ENCODE results near the gene ABHD8.

Gene ABHD8

DNA sequence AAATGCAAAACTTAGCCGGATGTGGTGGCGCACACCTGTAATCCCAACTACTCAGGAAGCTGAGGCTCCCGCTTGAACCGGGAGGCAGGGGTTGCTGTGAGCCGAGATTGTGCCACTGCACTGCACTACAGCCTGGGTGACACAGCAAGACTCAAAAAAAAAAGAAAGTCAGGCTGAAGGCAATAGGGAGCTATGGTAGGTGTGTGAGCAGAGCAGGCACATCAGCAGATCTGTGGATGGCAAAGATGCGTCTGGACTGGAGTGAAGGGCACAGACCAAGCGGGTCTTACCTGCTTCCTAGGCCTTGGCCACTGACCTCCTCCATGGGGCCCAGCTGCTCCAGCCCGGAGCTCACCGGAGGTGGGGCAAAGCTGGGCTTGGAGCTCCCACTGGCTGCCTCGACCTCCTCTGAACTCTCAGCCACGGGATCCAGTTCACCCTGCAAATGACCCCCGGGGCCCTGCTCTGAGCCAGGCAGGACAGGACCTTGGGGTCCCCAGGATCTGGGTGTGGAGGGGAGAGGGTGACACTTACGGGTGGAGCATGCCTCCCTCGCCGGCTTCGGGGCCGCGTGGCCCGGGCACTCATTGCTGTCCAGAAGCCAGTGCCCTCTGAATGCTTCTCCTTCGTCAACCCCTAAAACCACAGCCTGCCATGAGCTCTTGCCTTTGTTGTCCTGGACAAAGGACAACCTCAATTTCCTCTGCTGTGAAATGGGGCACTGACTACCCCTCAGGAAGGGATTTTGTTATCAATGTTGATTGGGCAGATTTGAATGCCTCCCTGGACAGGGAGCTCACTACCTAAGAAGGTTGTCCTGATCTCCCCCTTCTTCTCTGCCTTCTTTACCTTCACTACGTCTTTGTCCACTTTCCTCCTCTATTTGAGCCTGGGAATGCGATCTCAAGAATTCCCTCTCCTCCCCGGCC lies 39.2 kb downstream of the ABHD8 start:
- no peak overlapping the region for H3K4me3 ChIP-seq (replicated peaks in 1 of 2; ENCODE audit: low read depth in 2 of 2, low read length in 2 of 2)
- no peak for DNase-seq (ENCODE audit: low read depth in 2 of 2)
- TF ChIP-seq, protein P1, sequence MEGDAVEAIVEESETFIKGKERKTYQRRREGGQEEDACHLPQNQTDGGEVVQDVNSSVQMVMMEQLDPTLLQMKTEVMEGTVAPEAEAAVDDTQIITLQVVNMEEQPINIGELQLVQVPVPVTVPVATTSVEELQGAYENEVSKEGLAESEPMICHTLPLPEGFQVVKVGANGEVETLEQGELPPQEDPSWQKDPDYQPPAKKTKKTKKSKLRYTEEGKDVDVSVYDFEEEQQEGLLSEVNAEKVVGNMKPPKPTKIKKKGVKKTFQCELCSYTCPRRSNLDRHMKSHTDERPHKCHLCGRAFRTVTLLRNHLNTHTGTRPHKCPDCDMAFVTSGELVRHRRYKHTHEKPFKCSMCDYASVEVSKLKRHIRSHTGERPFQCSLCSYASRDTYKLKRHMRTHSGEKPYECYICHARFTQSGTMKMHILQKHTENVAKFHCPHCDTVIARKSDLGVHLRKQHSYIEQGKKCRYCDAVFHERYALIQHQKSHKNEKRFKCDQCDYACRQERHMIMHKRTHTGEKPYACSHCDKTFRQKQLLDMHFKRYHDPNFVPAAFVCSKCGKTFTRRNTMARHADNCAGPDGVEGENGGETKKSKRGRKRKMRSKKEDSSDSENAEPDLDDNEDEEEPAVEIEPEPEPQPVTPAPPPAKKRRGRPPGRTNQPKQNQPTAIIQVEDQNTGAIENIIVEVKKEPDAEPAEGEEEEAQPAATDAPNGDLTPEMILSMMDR (IDR thresholded peaks at IDR 0.05; ENCODE audit: low read depth, low read length): no peak

DNA sequence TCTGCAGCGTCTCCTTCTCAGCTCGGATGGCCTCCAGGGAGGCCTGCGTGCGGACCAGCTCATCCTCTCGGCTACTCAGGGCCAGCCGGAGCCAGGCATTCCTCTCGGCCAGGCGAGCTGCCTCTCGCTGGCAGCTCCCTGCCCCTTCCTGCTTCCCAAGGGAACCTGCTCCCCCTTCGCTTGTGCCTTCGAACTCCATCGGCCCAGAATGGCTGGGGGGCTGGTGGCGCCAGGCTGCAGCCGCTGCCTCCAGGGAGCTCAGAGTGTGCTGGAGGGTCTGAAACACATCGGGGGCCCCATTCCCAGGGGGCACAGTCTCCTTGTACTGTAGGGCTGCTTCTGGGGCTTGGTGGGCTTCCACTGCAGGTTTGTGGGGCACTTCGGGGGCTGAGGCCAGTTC lies 40.7 kb downstream of the ABHD8 start:
- no peak overlapping the region for H3K4me3 ChIP-seq (replicated peaks in 1 of 2; ENCODE audit: low read depth in 2 of 2, low read length in 2 of 2)
- TF ChIP-seq, protein P1 (IDR thresholded peaks at IDR 0.05; ENCODE audit: low read depth, low read length): no peak
- no peak for DNase-seq (ENCODE audit: low read depth in 2 of 2)

DNA sequence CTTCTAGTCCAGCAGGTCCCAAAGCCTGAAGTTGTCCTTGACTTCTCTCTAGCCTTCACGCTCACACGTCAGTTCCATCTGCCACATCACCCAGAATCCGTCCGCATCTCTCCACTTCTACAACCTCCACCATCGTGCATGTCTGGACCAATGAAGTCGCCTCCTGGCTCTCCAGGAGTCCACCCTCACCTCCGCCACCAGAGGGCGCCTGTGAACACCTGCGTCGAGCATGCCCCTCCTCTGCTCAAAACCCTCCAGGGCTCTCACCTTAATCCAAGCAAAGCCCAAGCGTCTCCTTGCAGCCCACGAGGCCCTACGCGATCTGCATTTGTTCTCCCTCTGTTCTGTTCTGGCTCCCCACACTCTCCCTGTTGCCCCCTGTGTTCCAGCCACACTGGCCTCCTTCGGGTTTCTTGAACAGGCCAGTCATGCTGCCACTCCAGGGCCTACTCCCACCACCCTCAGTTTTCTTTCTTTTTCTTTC lies 42.3 kb downstream of the ABHD8 start:
- DNase-seq (ENCODE audit: low read depth in 2 of 2): peak; percentile 82 to 83
- TF ChIP-seq, protein P1 (IDR thresholded peaks at IDR 0.05; ENCODE audit: low read depth, low read length): peak; percentile 92

DNA sequence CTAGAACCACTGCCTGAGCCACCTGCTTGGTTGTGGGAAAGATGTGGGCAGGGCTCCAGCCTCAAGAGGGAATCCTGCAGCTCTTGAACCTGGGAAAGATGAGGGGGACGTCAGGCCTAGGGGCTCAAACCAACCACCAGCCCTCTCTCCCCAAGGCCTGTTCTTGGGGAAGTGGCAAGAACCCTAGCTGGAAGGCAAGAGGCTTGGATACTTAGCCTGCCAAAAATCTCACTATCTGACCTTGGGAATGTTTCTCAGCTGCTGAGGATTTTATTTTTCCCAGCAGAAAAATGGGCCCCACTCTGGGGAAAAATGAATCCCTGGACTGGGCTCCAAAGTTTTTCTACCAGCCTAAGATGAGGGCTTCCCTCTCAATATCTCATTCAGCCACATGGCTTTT lies 43.3 kb downstream of the ABHD8 start:
- DNase-seq (ENCODE audit: low read depth in 2 of 2): no peak
- H3K4me3 ChIP-seq (replicated peaks in 1 of 2; ENCODE audit: low read depth in 2 of 2, low read length in 2 of 2): no peak overlapping the region
- TF ChIP-seq, protein P1 (IDR thresholded peaks at IDR 0.05; ENCODE audit: low read depth, low read length): no peak

More for the DNA sequence above, 42.3 kb downstream of the ABHD8 start:
- H3K4me3 ChIP-seq (replicated peaks in 1 of 2; ENCODE audit: low read depth in 2 of 2, low read length in 2 of 2): no peak overlapping the region

DNA sequence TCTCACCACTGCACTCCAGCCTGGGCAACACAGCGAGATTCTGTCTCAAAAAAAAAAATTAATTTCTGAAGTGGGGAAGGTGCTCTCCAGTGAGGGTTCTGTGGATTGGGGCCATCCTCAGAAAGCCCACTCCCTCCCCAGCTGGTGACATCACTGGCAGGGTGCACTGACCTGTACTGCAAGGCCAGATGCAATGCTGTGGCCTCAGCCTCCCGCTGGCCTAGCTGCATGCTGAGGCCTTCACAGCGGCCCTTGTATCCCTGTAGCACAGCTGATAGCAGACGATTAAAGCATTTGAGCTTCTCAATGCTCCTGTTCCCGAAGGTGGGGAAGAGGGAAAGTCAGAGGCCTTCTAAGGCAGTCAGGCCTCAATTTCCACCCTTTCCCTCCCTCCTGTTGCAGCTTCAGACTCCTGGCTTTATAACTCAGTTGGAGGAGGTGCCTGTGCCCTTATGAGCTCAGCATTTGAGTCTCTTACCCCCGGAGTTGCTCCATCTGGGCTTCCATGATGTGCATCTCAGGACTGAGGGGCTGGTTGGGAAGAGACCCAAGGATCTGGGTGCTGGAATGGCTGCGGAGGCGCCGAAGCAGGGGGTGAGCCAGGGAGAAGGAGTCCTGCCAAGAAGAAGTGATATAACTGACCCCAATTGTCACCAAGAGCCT lies 44.0 kb downstream of the ABHD8 start:
- H3K4me3 ChIP-seq (replicated peaks in 1 of 2; ENCODE audit: low read depth in 2 of 2, low read length in 2 of 2): no peak overlapping the region
- TF ChIP-seq, protein P1 (IDR thresholded peaks at IDR 0.05; ENCODE audit: low read depth, low read length): no peak
- DNase-seq (ENCODE audit: low read depth in 2 of 2): peak in 1 of 2 donors; percentile 39

DNA sequence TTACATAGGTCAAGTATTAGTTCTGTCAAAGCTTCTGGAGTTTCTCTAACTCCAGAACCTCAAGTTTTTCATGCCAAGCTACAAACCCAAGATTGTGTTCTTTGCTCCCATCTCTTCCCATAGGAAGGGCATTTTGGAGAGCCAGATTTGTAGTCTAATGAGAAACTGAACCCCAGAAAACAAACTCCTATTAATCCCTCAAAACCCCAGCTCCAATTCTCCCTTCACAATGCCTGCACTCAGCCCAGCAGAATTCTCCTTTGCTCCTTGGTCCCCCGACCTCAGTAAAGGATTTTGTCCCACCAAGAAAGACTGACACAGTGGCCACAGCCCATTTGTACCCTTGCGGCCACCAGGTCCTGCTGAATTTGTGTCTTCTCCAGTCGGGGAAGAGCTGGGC lies 47.1 kb downstream of the ABHD8 start:
- no peak overlapping the region for H3K4me3 ChIP-seq (replicated peaks in 1 of 2; ENCODE audit: low read depth in 2 of 2, low read length in 2 of 2)
- no peak for DNase-seq (ENCODE audit: low read depth in 2 of 2)

More for the DNA sequence above, 47.1 kb downstream of the ABHD8 start:
- TF ChIP-seq, protein P1 (IDR thresholded peaks at IDR 0.05; ENCODE audit: low read depth, low read length): no peak
